DOHH2 (cell line): Measurements from ENCODE around the gene PRKAR2B.

ENCODE experiments used
- H3F3A ChIP-seq: fragments of 200-600 bp; sonication (generic), shearing (Covaris generic); 2 replicates; pipeline ENCODE4 v1.6.0; 2016; ENCODE audit warnings: antibody characterized with exemption, mild to moderate bottlenecking; ENCODE audit not compliant: control insufficient read depth, insufficient read depth
- H3K27ac ChIP-seq: fragments of 200-600 bp; sonication (generic); 2 replicates; pipeline ENCODE4 v1.5.1; 2014; ENCODE audit warnings: low read depth, mild to moderate bottlenecking, low read length, moderate library complexity
- H3K27me3 ChIP-seq: fragments of 200-600 bp; sonication (generic); 2 replicates; pipeline ENCODE4 v1.6.1; 2014; ENCODE audit warnings: mild to moderate bottlenecking, low read length, mixed read lengths; ENCODE audit not compliant: control insufficient read depth
- H3K36me3 ChIP-seq: fragments of 200-600 bp; sonication (generic); 2 replicates; pipeline ENCODE4 v1.6.1; 2014; ENCODE audit warnings: mild to moderate bottlenecking, low read length, moderate library complexity, mixed read lengths; ENCODE audit not compliant: control insufficient read depth
- H3K4me1 ChIP-seq: fragments of 200-600 bp; sonication (generic); 2 replicates; pipeline ENCODE4 v1.6.1; 2014; ENCODE audit warnings: mild to moderate bottlenecking, low read length, mixed read lengths; ENCODE audit not compliant: control insufficient read depth
- H3K4me2 ChIP-seq: fragments of 200-600 bp; sonication (generic); 2 replicates; pipeline ENCODE4 v1.6.0; 2014; ENCODE audit warnings: mild to moderate bottlenecking, low read length, moderate library complexity
- H3K4me3 ChIP-seq: fragments of 200-600 bp; sonication (generic); 2 replicates; pipeline ENCODE4 v1.5.1; 2014; ENCODE audit warnings: mild to moderate bottlenecking, low read length, mixed read lengths
- H3K79me2 ChIP-seq: fragments of 200-600 bp; sonication (generic); 2 replicates; pipeline ENCODE4 v1.6.1; 2014; ENCODE audit warnings: mild to moderate bottlenecking, low read length, mixed read lengths; ENCODE audit not compliant: control insufficient read depth
- H3K9me2 ChIP-seq: fragments of 200-600 bp; sonication (generic); replicated peaks from 2 replicates; pipeline ENCODE4 v1.6.1; 2014; ENCODE audit warnings: mild to moderate bottlenecking, low read length, mixed read lengths; ENCODE audit not compliant: control insufficient read depth
- H3K9me3 ChIP-seq: fragments of 200-600 bp; sonication (generic); 2 replicates; pipeline ENCODE4 v1.6.1; 2014; ENCODE audit warnings: antibody characterized with exemption, low read length, mixed read lengths; ENCODE audit not compliant: control insufficient read depth, insufficient read depth
- H4K20me1 ChIP-seq: fragments of 200-600 bp; sonication (generic); 2 replicates; pipeline ENCODE4 v1.6.0; 2014; ENCODE audit warnings: low read depth, mild to moderate bottlenecking, antibody characterized with exemption, low read length, moderate library complexity; ENCODE audit not compliant: control insufficient read depth, insufficient read depth
- CTCF ChIP-seq: fragments of 200-600 bp; sonication (generic); IDR thresholded peaks from one replicate; pipeline ENCODE4 v1.5.1; 2014; ENCODE audit warnings: antibody characterized with exemption, mild to moderate bottlenecking, low read depth, low read length; ENCODE audit not compliant: poor library complexity, severe bottlenecking
- EZH2phosphoT487 ChIP-seq: fragments of 200-600 bp; sonication (generic); IDR thresholded peaks from 2 replicates; pipeline ENCODE4 v1.6.1; 2017; ENCODE audit warnings: borderline replicate concordance, mild to moderate bottlenecking, antibody characterized with exemption, low read length, moderate library complexity, mixed read lengths

Gene PRKAR2B

GRCh38 chr7:107009846-107010203, 34.7 kb upstream of the PRKAR2B start:
- H3K36me3 ChIP-seq: no peaks in the 10 kb centered on the region
- no peak overlapping the region for H3K4me2 ChIP-seq
- H3K79me2 ChIP-seq: no peaks in the 10 kb centered on the region
- H3K9me3 ChIP-seq: no peaks in the 10 kb centered on the region
- H3K27ac ChIP-seq: no peak overlapping the region
- H3K9me2 ChIP-seq: no peaks in the 10 kb centered on the region
- H3F3A ChIP-seq: 0 out of 2 replicates have a peak, but pooled peaks cover 2% of the 10 kb centered on the region
- H3K4me1 ChIP-seq: peaks cover 6% of the 10 kb centered on the region; the same call in 1 of the 2 replicates
- no peak overlapping the region for H3K4me3 ChIP-seq
- H3K27me3 ChIP-seq: no peaks in the 10 kb centered on the region
- no peaks in the 10 kb centered on the region for H4K20me1 ChIP-seq
- TF ChIP-seq CTCF (no peak), EZH2phosphoT487 (no peak)

GRCh38 chr7:107012691-107013090, 31.8 kb upstream of the PRKAR2B start:
- TF ChIP-seq EZH2phosphoT487 (no peak), CTCF (no peak)
- no peaks in the 10 kb centered on the region for H3F3A ChIP-seq
- peaks cover 6% of the 10 kb centered on the region; the same call in 1 of the 2 replicates for H3K4me1 ChIP-seq
- H3K4me2 ChIP-seq: no peak overlapping the region
- no peak overlapping the region for H3K4me3 ChIP-seq
- no peaks in the 10 kb centered on the region for H3K9me2 ChIP-seq
- H3K27me3 ChIP-seq: no peaks in the 10 kb centered on the region
- H3K9me3 ChIP-seq: no peaks in the 10 kb centered on the region
- H4K20me1 ChIP-seq: no peaks in the 10 kb centered on the region
- H3K79me2 ChIP-seq: no peaks in the 10 kb centered on the region
- no peak overlapping the region for H3K27ac ChIP-seq
- no peaks in the 10 kb centered on the region for H3K36me3 ChIP-seq

- no peak overlapping the region for H3K27ac ChIP-seq
- H3K4me3 ChIP-seq: no peak overlapping the region
These were observed 30.0 kb upstream of the PRKAR2B start for GRCh38 chr7:107014387-107015023.

More at GRCh38 chr7:107014387-107015023, 30.0 kb upstream of the PRKAR2B start:
- no peaks in the 10 kb centered on the region for H3K27me3 ChIP-seq
- H3K36me3 ChIP-seq: no peaks in the 10 kb centered on the region
- no peaks in the 10 kb centered on the region for H3F3A ChIP-seq
- no peak overlapping the region for H3K4me2 ChIP-seq
- H3K9me3 ChIP-seq: no peaks in the 10 kb centered on the region
- H4K20me1 ChIP-seq: no peaks in the 10 kb centered on the region
- TF ChIP-seq CTCF (no peak), EZH2phosphoT487 (no peak)
- no peaks in the 10 kb centered on the region for H3K9me2 ChIP-seq
- peaks cover 6% of the 10 kb centered on the region; the same call in 1 of the 2 replicates for H3K4me1 ChIP-seq
- H3K79me2 ChIP-seq: no peaks in the 10 kb centered on the region
